Fibroblast of mammary gland (primary cell): ENCODE measurements around the gene VWA8.
A peak's percentile ranks its signal among the peaks of the same experiment; 100 is the strongest.
"Not testable (repeated sequence)": the region's sequence is repeated elsewhere in the genome, so short reads cannot be mapped to it uniquely, and the experiment has no call there.

Source experiments
- DNase-seq: peaks from one replicate; pipeline ENCODE4 v3.0.0-alpha.2; 2010; ENCODE audit warnings: low read depth
- H3K4me3 ChIP-seq: 2 replicates; pipeline ENCODE4 v1.5.1; 2011; ENCODE audit warnings: low read depth, mild to moderate bottlenecking, low read length, moderate library complexity; ENCODE audit not compliant: control insufficient read depth
- CTCF ChIP-seq: conservative IDR thresholded peaks from 2 replicates; pipeline ENCODE4 v1.5.1; 2011; ENCODE audit warnings: low read depth, low read length, inconsistent platforms; ENCODE audit not compliant: control insufficient read depth, insufficient read depth

VWA8 gene

GRCh38 chr13:41816057-41816456 is 144.9 kb downstream of the VWA8 start:
- TF ChIP-seq CTCF = no peak
- DNase-seq = no peak
- no peak overlapping the region for H3K4me3 ChIP-seq

GRCh38 chr13:41813426-41813825 is 147.5 kb downstream of the VWA8 start:
- TF ChIP-seq CTCF = no peak
- peak; percentile 30 for DNase-seq
- no peak overlapping the region for H3K4me3 ChIP-seq

- TF ChIP-seq CTCF = no peak
- H3K4me3 ChIP-seq = no peak overlapping the region
- no peak for DNase-seq
Observed at GRCh38 chr13:41812851-41813250, 148.1 kb downstream of the VWA8 start.

- H3K4me3 ChIP-seq = no peak overlapping the region
- no peak for TF ChIP-seq CTCF
Observed at GRCh38 chr13:41812237-41812636, 148.7 kb downstream of the VWA8 start.

GRCh38 chr13:41811588-41812021 is 149.3 kb downstream of the VWA8 start:
- no peak for TF ChIP-seq CTCF
- DNase-seq = no peak

More at GRCh38 chr13:41812237-41812636, 148.7 kb downstream of the VWA8 start:
- DNase-seq = no peak

GRCh38 chr13:41809962-41810361 is 150.9 kb downstream of the VWA8 start:
- TF ChIP-seq CTCF = no peak
- no peak overlapping the region for H3K4me3 ChIP-seq
- no peak for DNase-seq

More at GRCh38 chr13:41811588-41812021, 149.3 kb downstream of the VWA8 start:
- no peak overlapping the region for H3K4me3 ChIP-seq

GRCh38 chr13:41803445-41803735 is 157.5 kb downstream of the VWA8 start:
- not testable (repeated sequence) for H3K4me3 ChIP-seq
- DNase-seq = peak; percentile 31
